AG04450 (cell line): ENCODE results near the gene ZMYND11. TPM values are rescaled to one million over a fixed set of nuclear protein-coding genes. Genes with fewer than 3 reads are reported as not detected.
"Not testable (repeated sequence)": the region's sequence is repeated elsewhere in the genome, so short reads cannot be mapped to it uniquely, and the experiment has no call there.

Experiments
- CTCF ChIA-PET: fragments of 300-600, 350-600 bp; formaldehyde crosslinking; extraction: SDS; loops from one replicate; lab custom pipeline; 2022; ENCODE audit warnings: antibody characterized with exemption, inconsistent platforms; lab: Charles Lee
- POLR2A ChIA-PET: fragments of 350-600 bp; formaldehyde crosslinking; extraction: SDS; loops from one replicate; lab custom pipeline; 2021; ENCODE audit warnings: antibody characterized with exemption, inconsistent platforms; lab: Yijun Ruan, JAX
- DNase-seq: peaks from one replicate; pipeline ENCODE4 v3.0.0-alpha.2; 2011; ENCODE audit warnings: low read depth, low spot score
- H3K27ac ChIP-seq: one replicate; pipeline ENCODE4 v1.5.1; 2012; ENCODE audit warnings: low read depth, low read length, control low read depth
- H3K27me3 ChIP-seq: one replicate; pipeline ENCODE4 v1.6.0; 2012; ENCODE audit warnings: low read length; ENCODE audit not compliant: control insufficient read depth, insufficient read depth
- H3K4me3 ChIP-seq: 2 replicates; pipeline ENCODE4 v1.5.1; 2011; ENCODE audit warnings: mild to moderate bottlenecking, low read depth, low read length, control low read depth
- H3K9me3 ChIP-seq: 2 replicates; pipeline ENCODE4 v1.5.1; 2012; ENCODE audit warnings: low read length; ENCODE audit not compliant: control insufficient read depth, insufficient read depth
- CTCF ChIP-seq: IDR thresholded peaks from 2 replicates; pipeline ENCODE4 v1.5.1; 2011; ENCODE audit warnings: low read depth, low read length, control low read depth, inconsistent platforms
- polyA plus RNA-seq: library from polyadenylated mRNA; depleted of rRNA; stranded (reverse); fragments of >200 nt; gene quantifications from 2 replicates; pipeline ENCODE4 v1.2.3, GENCODE V29; 2011

ZMYND11 gene
- polyA plus RNA-seq, 1 experiment = 76.0 TPM

DNA sequence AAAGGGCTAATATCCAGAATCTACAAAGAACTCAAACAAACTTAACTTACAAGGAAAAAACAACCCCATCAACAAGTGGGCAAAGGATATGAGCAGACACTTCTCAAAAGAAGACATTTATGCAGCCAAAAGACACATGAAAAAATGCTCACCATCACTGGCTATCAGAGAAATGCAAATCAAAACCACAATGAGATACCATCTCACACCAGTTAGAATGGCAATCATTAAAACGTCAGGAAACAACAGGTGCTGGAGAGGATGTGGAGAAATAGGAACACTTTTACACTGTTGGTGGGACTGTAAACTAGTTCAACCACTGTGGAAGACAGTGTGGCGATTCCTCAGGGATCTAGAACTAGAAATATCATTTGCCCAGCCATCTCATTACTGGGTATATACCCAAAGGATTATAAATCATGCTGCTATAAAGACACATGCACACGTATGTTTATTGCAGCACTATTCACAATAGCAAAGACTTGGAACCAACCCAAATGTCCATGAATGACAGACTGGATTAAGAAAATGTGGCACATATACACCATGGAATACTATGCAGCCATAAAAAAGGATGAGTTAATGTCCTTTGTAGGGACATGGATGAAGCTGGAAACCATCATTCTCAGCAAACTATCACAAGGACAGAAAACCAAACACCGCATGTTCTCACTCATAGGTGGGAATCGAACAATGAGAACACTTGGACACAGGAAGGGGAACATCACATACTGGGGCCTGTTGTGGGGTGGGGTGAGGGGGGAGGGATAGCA, 130.7 kb downstream of the ZMYND11 start:
- H3K4me3 ChIP-seq, H3K27ac ChIP-seq, H3K27me3 ChIP-seq, H3K9me3 ChIP-seq, DNase-seq, CTCF ChIA-PET, POLR2A ChIA-PET: not testable (repeated sequence)

- Histone ChIP-seq H3K27me3 (no peaks in the 10 kb centered on the region), H3K9me3 (no peaks in the 10 kb centered on the region), H3K27ac (no peak overlapping the region), H3K4me3 (no peak overlapping the region)
- DNase-seq = no peak
- CTCF ChIA-PET = no interaction called here
- no peak for TF ChIP-seq CTCF
- POLR2A ChIA-PET = no interaction called here
These were observed 131.7 kb downstream of the ZMYND11 start for GRCh38 chr10:266974-267425.

DNA sequence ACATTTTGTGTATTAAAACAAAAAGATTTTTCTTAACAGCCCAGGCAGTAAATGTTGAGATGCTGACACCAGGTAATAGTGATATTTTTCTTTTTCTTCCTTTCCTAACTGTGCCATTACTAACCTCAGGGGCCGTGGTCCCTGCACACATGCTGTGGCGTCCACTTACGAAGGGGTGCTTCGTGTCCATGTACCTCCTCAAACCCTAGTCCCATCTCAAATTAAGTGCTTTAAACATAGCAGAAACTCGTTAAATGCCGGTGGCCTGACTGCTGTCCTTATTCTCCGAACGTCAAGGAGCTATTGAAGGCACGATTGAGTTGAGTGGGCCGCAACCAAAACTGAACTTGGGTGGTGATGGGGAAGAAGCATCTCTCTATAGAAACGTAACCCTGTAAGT, 132.4 kb downstream of the ZMYND11 start:
- DNase-seq = no peak
- TF ChIP-seq CTCF = no peak
- Histone ChIP-seq H3K27ac (no peak overlapping the region), H3K4me3 (no peak overlapping the region), H3K9me3 (no peaks in the 10 kb centered on the region), H3K27me3 (no peaks in the 10 kb centered on the region)
- POLR2A ChIA-PET = interaction anchor here (0.5 kb wide), 1 partner anchor 141 kb away, joined by 3 read pairs; no protein-coding TSS in a partner anchor
- CTCF ChIA-PET = no interaction called here

DNA sequence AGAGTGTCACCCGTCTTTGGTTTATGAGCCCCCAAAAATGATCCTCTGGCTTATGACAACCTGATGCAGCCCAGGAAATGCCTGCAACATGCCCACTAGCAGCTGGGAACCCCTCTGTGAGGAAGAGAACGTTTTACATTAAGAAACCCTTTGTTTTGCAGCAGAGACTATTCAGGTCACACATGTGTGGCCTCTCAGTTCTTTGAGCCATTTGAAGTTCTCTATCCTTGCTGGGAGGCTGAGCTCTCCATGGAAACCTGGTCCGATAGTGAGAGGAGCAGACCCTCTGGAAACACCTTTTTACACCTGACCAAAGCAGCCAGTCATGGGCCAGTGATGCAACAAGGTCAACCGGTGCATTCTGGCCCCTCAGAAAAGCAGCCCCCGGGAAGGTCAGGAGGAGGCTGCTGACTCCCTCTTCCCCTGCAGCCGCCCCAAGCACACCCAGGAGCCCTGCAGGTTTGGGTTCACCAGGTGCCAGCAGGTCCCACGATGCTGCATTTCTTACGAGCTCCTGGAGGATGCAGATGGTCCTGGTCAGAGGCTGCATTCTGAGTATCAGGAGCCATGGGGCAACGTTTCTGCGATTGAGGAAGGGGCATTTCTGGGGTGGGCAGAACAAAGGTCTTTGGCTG, 134.3 kb downstream of the ZMYND11 start:
- Histone ChIP-seq H3K27ac (no peak overlapping the region), H3K4me3 (no peak overlapping the region), H3K27me3 (no peaks in the 10 kb centered on the region), H3K9me3 (no peaks in the 10 kb centered on the region)
- ChIA-PET POLR2A (no interaction called here), CTCF (no interaction called here)
- TF ChIP-seq CTCF = no peak
- DNase-seq = no peak

DNA sequence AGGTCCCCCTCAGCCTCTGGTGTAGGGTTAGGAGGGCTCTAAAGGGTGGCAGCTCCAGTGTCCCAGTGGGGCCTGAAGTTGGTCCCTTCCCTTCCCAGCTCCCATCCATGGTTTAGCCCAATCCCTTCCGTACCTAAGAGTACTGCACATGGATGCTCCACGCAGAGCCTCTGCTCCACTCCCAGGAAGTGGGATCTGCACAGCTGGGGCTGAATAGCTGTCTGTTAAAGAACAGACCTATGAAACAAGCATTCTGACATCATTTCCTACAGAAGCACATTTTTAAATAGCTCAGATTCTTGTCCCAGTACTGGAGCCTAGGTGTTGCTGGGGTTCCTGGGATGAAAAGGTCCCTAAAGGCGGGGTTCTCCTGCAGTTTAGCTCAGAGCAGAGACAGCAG, 135.9 kb downstream of the ZMYND11 start:
- ChIA-PET CTCF (no interaction called here), POLR2A (no interaction called here)
- no peak for DNase-seq
- H3K9me3 ChIP-seq = no peaks in the 10 kb centered on the region
- H3K27ac ChIP-seq = no peak overlapping the region
- no peaks in the 10 kb centered on the region for H3K27me3 ChIP-seq
- TF ChIP-seq CTCF = no peak
- H3K4me3 ChIP-seq = no peak overlapping the region
